ENCODE measurements around the gene STAT5B.

The STAT5B gene

GRCh38 chr17:42284024-42284369 lies 7.8 kb upstream of the STAT5B start:
- no peak for DNase-seq

GRCh38 chr17:42283241-42284023 lies 7.2 kb upstream of the STAT5B start:
- no peak for DNase-seq

GRCh38 chr17:42282478-42283080 lies 6.4 kb upstream of the STAT5B start:
- DNase-seq, result no peak

- no peak for DNase-seq
These were observed 5.4 kb upstream of the STAT5B start for GRCh38 chr17:42281571-42282096.

- no peak for DNase-seq
These were observed 3.8 kb upstream of the STAT5B start for GRCh38 chr17:42279776-42280630.

- no peak for DNase-seq
These were observed 1.1 kb upstream of the STAT5B start for GRCh38 chr17:42277342-42277712.

GRCh38 chr17:42276609-42277341 lies 584 bp upstream of the STAT5B start:
- DNase-seq, result no peak

- no peak for DNase-seq
These were observed 448 bp downstream of the STAT5B start for GRCh38 chr17:42275527-42276358.

GRCh38 chr17:42274812-42275526 lies 1.2 kb downstream of the STAT5B start:
- DNase-seq, result no peak

GRCh38 chr17:42274253-42274542 lies 2.0 kb downstream of the STAT5B start:
- DNase-seq, result no peak

GRCh38 chr17:42273474-42274252 lies 2.5 kb downstream of the STAT5B start:
- DNase-seq, result no peak

- DNase-seq, result no peak
These were observed 3.9 kb downstream of the STAT5B start for GRCh38 chr17:42272162-42272907.

GRCh38 chr17:42271779-42272035 lies 4.5 kb downstream of the STAT5B start:
- DNase-seq, result no peak

- no peak for DNase-seq
These were observed 5.0 kb downstream of the STAT5B start for GRCh38 chr17:42271006-42271778.

GRCh38 chr17:42270596-42270995 lies 5.6 kb downstream of the STAT5B start:
- no peak for DNase-seq

GRCh38 chr17:42270170-42270535 lies 6.0 kb downstream of the STAT5B start:
- DNase-seq, result no peak

GRCh38 chr17:42268236-42268635 lies 8.0 kb downstream of the STAT5B start:
- no peak for DNase-seq

GRCh38 chr17:42266918-42267766 lies 9.0 kb downstream of the STAT5B start:
- DNase-seq, result no peak

- no peak for DNase-seq
These were observed 9.7 kb downstream of the STAT5B start for GRCh38 chr17:42266462-42266861.

Measured in NCI-H1930 (cell line).